WTC11 (cell line): ENCODE results near the gene PLCL2.

Experiments
- CTCF ChIP-seq: fragments of 200-600 bp; IDR thresholded peaks from 2 replicates; pipeline ENCODE4 v1.8.0; 2022; ENCODE audit warnings: antibody characterized with exemption
- E2F1 ChIP-seq: sonication (generic); formaldehyde crosslinking; IDR thresholded peaks from 2 replicates; pipeline ENCODE4 v1.8.0; 2022; ENCODE audit warnings: mild to moderate bottlenecking, missing genetic modification reagents
- E2F5 ChIP-seq: sonication (generic); formaldehyde crosslinking; IDR thresholded peaks from 2 replicates; pipeline ENCODE4 v1.8.1; 2022; ENCODE audit warnings: mild to moderate bottlenecking, moderate library complexity, missing genetic modification reagents
- ETV6 ChIP-seq: sonication (generic); formaldehyde crosslinking; IDR thresholded peaks from 2 replicates; pipeline ENCODE4 v1.8.1; 2022; ENCODE audit warnings: mild to moderate bottlenecking, missing genetic modification reagents
- FOXK1 ChIP-seq: sonication (generic); formaldehyde crosslinking; IDR thresholded peaks from 2 replicates; pipeline ENCODE4 v1.8.0; 2022; ENCODE audit warnings: mild to moderate bottlenecking, moderate library complexity, missing genetic modification reagents
- IRF1 ChIP-seq: sonication (generic); formaldehyde crosslinking; IDR thresholded peaks from 2 replicates; pipeline ENCODE4 v1.8.0; 2023; ENCODE audit warnings: missing genetic modification reagents
- KAT7 ChIP-seq: sonication (generic); formaldehyde crosslinking; IDR thresholded peaks from 2 replicates; pipeline ENCODE4 v1.8.1; 2023; ENCODE audit warnings: missing genetic modification reagents, mild to moderate bottlenecking, borderline replicate concordance
- MAX ChIP-seq: sonication (generic); formaldehyde crosslinking; IDR thresholded peaks from 2 replicates; pipeline ENCODE4 v1.8.0; 2022; ENCODE audit warnings: mild to moderate bottlenecking, missing genetic modification reagents
- RELA ChIP-seq: sonication (generic); formaldehyde crosslinking; IDR thresholded peaks from 2 replicates; pipeline ENCODE4 v1.8.1; 2022; ENCODE audit warnings: missing genetic modification reagents, mild to moderate bottlenecking, borderline replicate concordance
- TP53 ChIP-seq: sonication (generic); formaldehyde crosslinking; IDR thresholded peaks from 2 replicates; pipeline ENCODE4 v1.8.1; 2023; ENCODE audit warnings: mild to moderate bottlenecking, missing genetic modification reagents

GRCh38 chr3:17030956-17031652 is 146.3 kb downstream of the PLCL2 start:
- TF ChIP-seq E2F1 (CRISPR knock-in tag) (no peak), CTCF (no peak), KAT7 (CRISPR knock-in tag) (no peak), FOXK1 (CRISPR knock-in tag) (no peak), E2F5 (CRISPR knock-in tag) (no peak), TP53 (CRISPR knock-in tag) (no peak), IRF1 (no peak), MAX (no peak), RELA (no peak), ETV6 (CRISPR knock-in tag) (no peak)
